Measurements from ENCODE around the gene STK10.

GRCh38 chr5:172186114-172186695 is 1.8 kb downstream of the STK10 start:
- TF ChIP-seq POLR2A (IDR thresholded peaks at IDR 0.05) = no peak
- no peak for TF ChIP-seq CTCF (IDR thresholded peaks at IDR 0.05)
